A673 (cell line): ENCODE measurements around the gene TSSK6.

Experiments used
- EZH2 ChIP-seq: fragments of 200-600 bp; sonication (generic); IDR thresholded peaks from 2 replicates; pipeline ENCODE4 v1.6.1; 2017; ENCODE audit warnings: borderline replicate concordance, low read depth, mild to moderate bottlenecking, mixed read lengths, antibody characterized with exemption, low read length; ENCODE audit not compliant: poor library complexity, severe bottlenecking
- TF ChIP-seq, protein P1 (sequence below): fragments of 300-800, 200-600 bp; sonication (generic); conservative IDR thresholded peaks from 2 replicates; pipeline ENCODE4 v1.5.1; 2017; ENCODE audit warnings: low read depth, mild to moderate bottlenecking, antibody characterized with exemption, low read length, moderate library complexity, mixed read lengths

DNA sequence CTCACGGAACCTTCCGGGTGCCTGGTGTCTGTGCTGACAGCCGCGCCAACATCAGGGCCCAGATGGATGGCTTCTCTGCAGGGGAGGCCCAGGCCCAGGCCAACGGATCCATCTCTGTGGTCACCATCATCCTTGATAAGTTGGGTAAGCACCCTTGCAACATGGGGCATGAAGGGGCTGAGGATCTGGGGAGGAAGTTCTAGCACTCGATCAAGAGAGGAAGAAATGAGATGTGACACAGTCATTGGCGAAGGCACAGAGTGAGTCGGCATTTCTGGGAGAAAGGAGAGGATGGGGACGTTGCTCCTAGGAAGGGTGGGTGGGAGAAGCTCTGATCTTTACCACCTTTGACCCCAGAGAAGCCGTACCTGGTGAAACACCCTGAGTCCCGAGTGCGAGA is 27.2 kb upstream of the TSSK6 start:
- TF ChIP-seq, protein P1, sequence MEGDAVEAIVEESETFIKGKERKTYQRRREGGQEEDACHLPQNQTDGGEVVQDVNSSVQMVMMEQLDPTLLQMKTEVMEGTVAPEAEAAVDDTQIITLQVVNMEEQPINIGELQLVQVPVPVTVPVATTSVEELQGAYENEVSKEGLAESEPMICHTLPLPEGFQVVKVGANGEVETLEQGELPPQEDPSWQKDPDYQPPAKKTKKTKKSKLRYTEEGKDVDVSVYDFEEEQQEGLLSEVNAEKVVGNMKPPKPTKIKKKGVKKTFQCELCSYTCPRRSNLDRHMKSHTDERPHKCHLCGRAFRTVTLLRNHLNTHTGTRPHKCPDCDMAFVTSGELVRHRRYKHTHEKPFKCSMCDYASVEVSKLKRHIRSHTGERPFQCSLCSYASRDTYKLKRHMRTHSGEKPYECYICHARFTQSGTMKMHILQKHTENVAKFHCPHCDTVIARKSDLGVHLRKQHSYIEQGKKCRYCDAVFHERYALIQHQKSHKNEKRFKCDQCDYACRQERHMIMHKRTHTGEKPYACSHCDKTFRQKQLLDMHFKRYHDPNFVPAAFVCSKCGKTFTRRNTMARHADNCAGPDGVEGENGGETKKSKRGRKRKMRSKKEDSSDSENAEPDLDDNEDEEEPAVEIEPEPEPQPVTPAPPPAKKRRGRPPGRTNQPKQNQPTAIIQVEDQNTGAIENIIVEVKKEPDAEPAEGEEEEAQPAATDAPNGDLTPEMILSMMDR = no peak
- no peak for TF ChIP-seq EZH2
